Keratinocyte (primary cell): ENCODE results near the gene HOXC5. TPM values are rescaled to one million over a fixed set of nuclear protein-coding genes. Genes with fewer than 3 reads are reported as not detected.

Source experiments
- DNase-seq: peaks from one replicate; pipeline ENCODE4 v3.0.0-alpha.2; 2011; ENCODE audit warnings: low read depth, missing footprints, low spot score
- FAIRE-seq: peaks from 2 replicates; lab custom pipeline; 2011; peaks lifted over from hg19 to GRCh38; lab: Jason Lieb, UNC
- H2AFZ ChIP-seq: 2 replicates; pipeline ENCODE4 v1.6.0; 2012; ENCODE audit warnings: low read length, control low read depth, inconsistent platforms; ENCODE audit not compliant: control insufficient read depth
- H3K27ac ChIP-seq: 2 replicates; pipeline ENCODE4 v1.5.1; 2011; ENCODE audit warnings: low read length; ENCODE audit not compliant: control insufficient read depth, insufficient read depth
- H3K27me3 ChIP-seq: 3 replicates; pipeline ENCODE4 v1.6.0; 2011; ENCODE audit warnings: low read length; ENCODE audit not compliant: control insufficient read depth, insufficient read depth; ENCODE audit errors: extremely low read depth
- H3K36me3 ChIP-seq, 2 experiments: 2 replicates in 1 of 2; 3 replicates in 1 of 2; pipeline ENCODE4 v1.5.1; 2011; ENCODE audit warnings: low read length in 2 of 2, mild to moderate bottlenecking in 1 of 2; ENCODE audit not compliant: control insufficient read depth in 2 of 2, insufficient read depth in 2 of 2; ENCODE audit errors: extremely low read depth in 1 of 2
- H3K4me1 ChIP-seq: 3 replicates; pipeline ENCODE4 v1.5.1; 2011; ENCODE audit warnings: low read length; ENCODE audit not compliant: control insufficient read depth, insufficient read depth; ENCODE audit errors: extremely low read depth
- H3K4me2 ChIP-seq: 3 replicates; pipeline ENCODE4 v1.6.0; 2011; ENCODE audit warnings: low read depth, low read length; ENCODE audit not compliant: control insufficient read depth, insufficient read depth; ENCODE audit errors: extremely low read depth
- H3K4me3 ChIP-seq, 3 experiments: fragments of 200-600 bp in 1 of 3; sonication (generic) in 1 of 3; 2 replicates in 2 of 3; 3 replicates in 1 of 3; pipeline ENCODE4 v1.5.1; 2011 to 2016; ENCODE audit warnings: low read length in 3 of 3, mild to moderate bottlenecking in 3 of 3, control low read depth in 2 of 3, inconsistent platforms in 1 of 3, low read depth in 1 of 3, mixed read lengths in 1 of 3, mixed run types in 1 of 3, moderate library complexity in 1 of 3; ENCODE audit not compliant: control insufficient read depth in 2 of 3, insufficient read depth in 2 of 3; ENCODE audit errors: extremely low read depth in 1 of 3
- H3K79me2 ChIP-seq: 2 replicates; pipeline ENCODE4 v1.6.0; 2012; ENCODE audit warnings: low read length; ENCODE audit not compliant: control insufficient read depth, insufficient read depth
- H3K9ac ChIP-seq: 3 replicates; pipeline ENCODE4 v1.6.0; 2011; ENCODE audit warnings: low read length; ENCODE audit not compliant: control insufficient read depth, insufficient read depth; ENCODE audit errors: extremely low read depth
- H3K9me1 ChIP-seq: 3 replicates; pipeline ENCODE4 v1.6.0; 2011; ENCODE audit warnings: low read length; ENCODE audit not compliant: control insufficient read depth, insufficient read depth; ENCODE audit errors: extremely low read depth
- H3K9me3 ChIP-seq: 2 replicates; pipeline ENCODE4 v1.5.1; 2012; ENCODE audit warnings: low read depth, low read length; ENCODE audit not compliant: control insufficient read depth
- H4K20me1 ChIP-seq: 3 replicates; pipeline ENCODE4 v1.6.0; 2011; ENCODE audit warnings: low read length; ENCODE audit not compliant: control insufficient read depth, insufficient read depth; ENCODE audit errors: extremely low read depth
- CTCF ChIP-seq, 3 experiments: IDR thresholded peaks in 1 of 3; conservative IDR thresholded peaks in 1 of 3; optimal IDR thresholded peaks in 1 of 3; 2 replicates in 2 of 3; 3 replicates in 1 of 3; pipeline versions ENCODE3 to v1.5.1; 2011; ENCODE audit warnings: low read length in 3 of 3, mild to moderate bottlenecking in 3 of 3, moderate library complexity in 2 of 3, control low read depth in 1 of 3, inconsistent platforms in 1 of 3; ENCODE audit not compliant: insufficient read depth in 2 of 3; ENCODE audit errors: extremely low read depth in 1 of 3
- EZH2 ChIP-seq: IDR thresholded peaks from one replicate; pipeline ENCODE4 v1.6.1; 2012; ENCODE audit warnings: inconsistent platforms, mild to moderate bottlenecking, low read length, moderate library complexity
- dilution Hi-C: fragments of 300-500 bp; cut with MboI; formaldehyde crosslinking; loops from one replicate; pipeline ENCODE4 v1.7.0; 2020; ENCODE audit warnings: low sequenced_read_pairs; ENCODE audit not compliant: extremely low pct_ligation_motif_present
- polyA plus RNA-seq, 5 experiments: library from polyadenylated mRNA; depleted of rRNA in 3 of 5; stranded (reverse) in 3 of 5; stranded (forward) in 1 of 5; unstranded in 1 of 5; fragments of >200 nt; gene quantifications; 1 replicate in 1 of 5; 2 replicates in 3 of 5; 3 replicates in 1 of 5; pipeline versions ENCODE4 v1.2.1 to v1.2.3, GENCODE V29; 2011 to 2012; ENCODE audit warnings: missing spikeins in 2 of 5, low read depth in 1 of 5, low replicate concordance in 1 of 5

The HOXC5 gene
- polyA plus RNA-seq, 1 donor (not counting 4 experiments of a cell fraction or from before 2014, with no cell fraction given): 0.18 TPM

- H3K27ac ChIP-seq: no peak overlapping the region
- no peaks in the 10 kb centered on the region for H3K79me2 ChIP-seq
- H2AFZ ChIP-seq: no peak overlapping the region
- H3K36me3 ChIP-seq: no peaks in the 10 kb centered on the region
- TF ChIP-seq CTCF (optimal IDR thresholded peaks at IDR 0.05 in 1 of 3, IDR thresholded peaks at IDR 0.05 in 1 of 3, conservative IDR thresholded peaks at IDR 0.05 in 1 of 3; ENCODE audit: extremely low read depth in 1 of 3, insufficient read depth in 2 of 3, low read length in 3 of 3) (no peak), EZH2 (no peak)
- no peak overlapping the region for H3K9ac ChIP-seq
- no peaks in the 10 kb centered on the region for H3K27me3 ChIP-seq
- DNase-seq: no peak
- H3K9me3 ChIP-seq: no peaks in the 10 kb centered on the region
- no peak overlapping the region for H3K4me3 ChIP-seq
- peaks cover 2% of the 10 kb centered on the region for H3K9me1 ChIP-seq
- peaks cover 13% of the 10 kb centered on the region for H3K4me1 ChIP-seq
- FAIRE-seq: no peak
- dilution Hi-C loops: no loop called here
- no peak overlapping the region for H3K4me2 ChIP-seq
- no peaks in the 10 kb centered on the region for H4K20me1 ChIP-seq
Observed at GRCh38 chr12:54058128-54058768, 25.4 kb downstream of the HOXC5 start.

DNA sequence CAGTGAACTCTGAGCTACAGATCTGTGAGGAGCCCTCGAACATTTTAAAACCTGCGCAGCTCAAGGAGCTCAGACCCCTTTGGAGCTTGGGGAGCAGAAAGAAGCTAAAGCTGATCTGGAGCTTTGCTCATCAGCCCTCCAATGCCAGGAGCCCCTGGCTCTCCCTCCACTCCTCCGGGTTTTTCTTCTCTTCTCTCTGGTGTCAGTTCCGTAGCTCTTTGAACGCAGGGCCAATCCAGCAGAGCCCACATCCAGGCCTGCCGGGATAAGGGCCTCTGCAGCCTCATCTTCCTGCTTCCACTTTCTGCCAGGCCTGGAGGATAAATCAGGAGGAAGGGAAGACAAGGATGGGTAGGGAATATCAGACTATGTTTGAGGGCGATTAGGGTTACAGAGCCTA is 26.8 kb downstream of the HOXC5 start:
- DNase-seq: no peak
- no peak overlapping the region for H3K9ac ChIP-seq
- H3K9me3 ChIP-seq: no peaks in the 10 kb centered on the region
- H3K27ac ChIP-seq: no peak overlapping the region
- no peaks in the 10 kb centered on the region for H4K20me1 ChIP-seq
- FAIRE-seq: no peak
- peaks cover 13% of the 10 kb centered on the region for H3K4me1 ChIP-seq
- no peak overlapping the region for H3K4me2 ChIP-seq
- no peak overlapping the region for H2AFZ ChIP-seq
- no peak for TF ChIP-seq EZH2
- TF ChIP-seq CTCF (optimal IDR thresholded peaks at IDR 0.05 in 1 of 3, IDR thresholded peaks at IDR 0.05 in 1 of 3, conservative IDR thresholded peaks at IDR 0.05 in 1 of 3; ENCODE audit: extremely low read depth in 1 of 3, insufficient read depth in 2 of 3, low read length in 3 of 3): no peak
- H3K9me1 ChIP-seq: peaks cover 2% of the 10 kb centered on the region
- H3K4me3 ChIP-seq: no peak overlapping the region
- H3K79me2 ChIP-seq: no peaks in the 10 kb centered on the region
- dilution Hi-C loops: no loop called here
- no peaks in the 10 kb centered on the region for H3K36me3 ChIP-seq
- H3K27me3 ChIP-seq: no peaks in the 10 kb centered on the region
